Inflammatory macrophage (primary cell): Measurements from ENCODE around the gene RREB1.
A peak's percentile ranks its signal among the peaks of the same experiment; 100 is the strongest.
"Not testable (repeated sequence)": the region's sequence is repeated elsewhere in the genome, so short reads cannot be mapped to it uniquely, and the experiment has no call there.

ENCODE experiments used
- DNase-seq, 2 donors: peaks; one replicate each; pipeline ENCODE4 v3.0.0-alpha.2; 2020 to 2022

Gene RREB1

GRCh38 chr6:7247179-7247456 lies 139.4 kb downstream of the RREB1 start:
- DNase-seq = no peak

DNA sequence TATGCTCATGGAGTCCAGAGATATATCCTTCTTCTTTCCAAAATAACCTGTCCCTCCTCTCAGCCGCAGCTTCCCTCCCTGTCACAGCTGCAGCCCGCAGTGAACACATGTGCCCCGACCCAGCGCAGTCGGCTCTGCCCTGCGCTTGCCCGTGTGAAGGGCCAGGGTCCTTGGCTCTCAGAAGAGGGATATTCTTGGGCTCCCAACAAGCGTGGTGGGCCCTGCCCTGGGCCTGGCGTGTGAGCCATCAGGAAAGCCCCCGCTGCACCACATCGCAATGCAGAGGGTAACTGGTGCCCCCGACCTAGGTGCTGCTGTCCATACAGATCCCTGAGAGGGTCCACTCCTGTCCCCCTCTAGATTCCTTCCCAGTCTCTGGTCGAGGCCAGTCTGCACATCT lies 140.1 kb downstream of the RREB1 start:
- no peak for DNase-seq

DNA sequence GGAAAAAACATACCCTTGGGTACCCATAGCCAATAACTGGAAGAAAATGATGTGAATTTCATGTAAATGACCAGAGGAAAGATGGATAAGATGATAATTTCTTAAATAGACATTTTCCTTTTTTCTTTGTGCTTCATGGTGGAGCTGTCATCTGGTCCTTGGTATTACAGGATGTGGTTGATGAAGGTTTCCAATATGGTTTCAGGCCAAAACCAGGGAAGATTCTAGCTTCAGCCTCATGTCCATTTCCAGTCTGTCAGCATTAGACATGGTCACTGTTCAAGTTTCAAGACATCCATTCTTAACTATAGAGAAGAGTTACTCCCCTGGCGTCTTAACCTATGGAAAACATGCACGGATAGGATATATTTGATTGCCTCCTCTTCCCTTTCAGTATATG lies 141.6 kb downstream of the RREB1 start:
- no peak for DNase-seq

GRCh38 chr6:7249946-7250643 lies 142.3 kb downstream of the RREB1 start:
- no peak for DNase-seq

GRCh38 chr6:7250812-7251211 lies 143.1 kb downstream of the RREB1 start:
- DNase-seq = no peak

- DNase-seq = peak in 1 of 2 donors; percentile 60
These were observed 144.0 kb downstream of the RREB1 start for GRCh38 chr6:7251646-7252260.

GRCh38 chr6:7252390-7252789 lies 144.6 kb downstream of the RREB1 start:
- DNase-seq = peak; percentile 85 to 87

DNA sequence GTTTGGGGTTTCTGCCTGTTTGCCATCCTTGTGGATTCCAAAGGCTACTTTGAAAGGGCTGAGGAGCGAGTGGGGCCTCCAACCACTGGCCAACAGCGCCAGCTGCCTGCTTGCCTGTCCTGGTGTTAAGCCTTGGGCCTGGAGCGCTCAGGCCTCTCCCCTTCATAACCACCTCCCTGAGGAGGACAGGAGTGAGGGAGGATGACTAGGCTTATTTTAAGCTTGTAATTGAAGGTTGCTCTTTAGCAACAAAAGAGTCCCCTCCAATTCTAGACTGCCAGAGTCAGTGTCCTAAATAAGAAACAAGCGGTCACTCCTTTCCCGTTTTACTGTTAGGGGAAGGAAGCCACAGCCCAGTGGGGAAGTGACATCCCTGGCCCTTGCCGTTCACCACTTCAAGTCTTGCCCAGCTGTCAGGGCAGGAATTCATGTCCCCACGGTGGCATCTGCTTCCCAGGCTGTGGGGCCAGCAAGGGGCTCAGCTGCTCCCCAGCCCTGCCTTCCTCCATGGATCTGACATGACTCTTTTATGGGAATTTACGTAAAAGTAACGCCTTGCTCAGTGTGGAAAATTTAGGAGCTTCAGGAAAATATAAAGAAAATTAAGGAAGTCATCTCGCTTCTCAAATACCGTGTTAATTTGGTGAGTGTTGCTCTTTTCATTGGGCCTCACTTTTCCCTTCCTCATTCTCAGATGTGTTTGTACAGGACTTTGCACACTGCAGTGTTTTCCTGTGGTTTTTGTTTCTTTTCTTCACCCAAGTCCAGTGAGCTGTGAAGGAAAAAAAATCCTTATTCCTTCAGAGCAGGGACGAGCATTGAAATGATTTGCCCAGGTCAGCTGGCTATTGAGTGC lies 147.4 kb downstream of the RREB1 start:
- peak; percentile 87 to 89 for DNase-seq

DNA sequence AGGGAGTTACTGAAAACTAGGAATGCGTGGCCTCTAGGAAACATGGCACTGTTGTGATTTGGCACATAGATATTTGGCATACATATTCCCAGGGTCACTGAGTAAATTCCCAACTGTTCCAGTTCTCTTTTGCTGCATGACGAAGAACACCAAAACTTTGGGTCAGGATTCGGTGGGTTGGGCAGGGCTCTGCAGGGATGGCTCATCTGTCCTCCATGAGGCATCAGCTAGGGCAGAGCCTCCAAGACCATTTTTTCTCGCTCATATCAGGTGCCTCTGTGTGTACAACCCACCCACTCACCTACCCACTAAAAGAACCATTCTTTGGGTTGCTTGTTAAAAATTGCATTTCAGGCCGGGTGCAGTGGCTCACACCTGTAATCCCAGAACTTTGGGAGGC lies 148.2 kb downstream of the RREB1 start:
- DNase-seq = no peak

GRCh38 chr6:7256785-7257184 lies 149.0 kb downstream of the RREB1 start:
- DNase-seq = no peak

- DNase-seq = no peak
These were observed 149.9 kb downstream of the RREB1 start for GRCh38 chr6:7257521-7258230.

- DNase-seq = no peak
These were observed 150.5 kb downstream of the RREB1 start for GRCh38 chr6:7258231-7258763.

GRCh38 chr6:7260291-7261031 lies 152.7 kb downstream of the RREB1 start:
- peak in 1 of 2 donors; percentile 43 for DNase-seq

DNA sequence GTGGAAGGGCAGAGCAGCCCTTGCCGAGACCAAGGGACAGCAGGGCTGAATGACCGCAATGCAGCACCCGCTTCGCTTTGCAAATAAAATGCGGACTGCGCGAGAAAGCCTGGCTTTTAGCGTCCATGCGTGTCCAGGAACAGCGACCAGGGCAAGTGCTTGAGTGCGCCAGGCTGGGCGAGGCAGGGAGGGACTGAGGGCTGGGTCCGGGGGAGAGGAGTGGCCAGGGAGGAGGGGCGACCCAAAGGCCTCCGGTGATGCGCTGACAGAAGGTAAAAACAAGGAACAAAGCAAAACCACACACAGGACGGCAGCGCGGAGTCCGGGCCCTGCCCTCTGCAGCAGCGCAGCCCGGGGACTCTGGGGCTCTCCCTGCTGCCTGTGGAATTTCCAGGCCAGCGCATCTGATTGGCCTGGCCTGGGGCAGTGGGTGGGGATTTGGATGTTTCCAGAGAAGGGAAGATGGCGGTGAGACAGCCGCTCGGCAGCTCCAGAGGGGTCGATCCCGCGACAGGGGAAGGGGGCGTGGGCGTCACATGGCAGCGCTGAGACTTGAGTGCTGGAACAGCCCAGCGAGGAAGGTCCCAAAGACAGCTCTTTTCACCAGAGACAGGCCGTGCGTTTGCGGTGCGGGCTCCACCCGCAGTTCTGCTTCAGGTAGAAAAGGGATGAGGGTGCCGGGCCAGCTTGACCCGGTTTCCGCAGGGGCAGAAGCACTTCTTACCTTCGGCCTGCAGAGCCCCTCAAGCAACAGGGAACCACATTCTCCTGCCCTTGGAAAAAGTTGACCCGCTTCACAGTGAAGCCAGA lies 153.5 kb downstream of the RREB1 start:
- DNase-seq = peak; percentile 88 to 91

- peak; percentile 41 to 63 for DNase-seq
These were observed 154.2 kb downstream of the RREB1 start for GRCh38 chr6:7261852-7262461.

DNA sequence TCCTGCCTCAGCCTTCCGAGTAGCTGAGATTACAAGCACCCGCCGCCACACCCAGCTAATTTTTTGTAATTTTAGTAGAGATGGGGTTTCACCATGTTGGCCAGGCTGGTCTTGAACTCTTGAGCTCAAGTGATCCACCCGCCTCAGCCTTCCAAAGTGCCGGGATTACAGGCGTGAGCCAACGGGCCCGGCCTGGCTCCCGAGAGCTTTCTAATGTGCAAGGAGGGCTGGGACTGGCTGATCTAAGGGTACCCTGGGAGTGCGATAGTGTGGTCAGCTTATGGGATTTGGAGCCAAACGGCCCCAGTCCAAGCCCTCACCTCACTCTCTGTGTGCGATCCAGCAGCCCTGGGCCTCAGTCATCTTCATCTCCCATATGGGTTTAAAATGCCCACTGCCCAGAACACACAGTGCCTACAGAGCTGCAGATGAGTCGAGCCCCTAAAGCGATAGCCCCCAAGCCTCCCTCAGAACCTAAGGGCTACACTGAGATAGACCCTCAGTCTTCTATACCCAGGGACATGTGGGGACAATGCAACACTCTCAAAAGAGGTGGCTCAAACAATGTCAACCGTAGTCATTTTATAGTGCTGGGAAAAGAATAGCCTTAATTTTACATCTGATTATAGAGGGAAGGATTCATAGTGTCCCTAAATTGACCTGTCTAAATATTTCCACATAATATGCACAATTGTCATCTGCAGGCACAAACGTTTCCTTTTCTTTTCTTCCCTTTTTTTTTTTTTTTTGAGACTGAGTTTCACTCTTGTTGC lies 155.2 kb downstream of the RREB1 start:
- peak; percentile 13 to 79 for DNase-seq

- not testable (repeated sequence) for DNase-seq
These were observed 155.7 kb downstream of the RREB1 start for GRCh38 chr6:7263519-7263805.

DNA sequence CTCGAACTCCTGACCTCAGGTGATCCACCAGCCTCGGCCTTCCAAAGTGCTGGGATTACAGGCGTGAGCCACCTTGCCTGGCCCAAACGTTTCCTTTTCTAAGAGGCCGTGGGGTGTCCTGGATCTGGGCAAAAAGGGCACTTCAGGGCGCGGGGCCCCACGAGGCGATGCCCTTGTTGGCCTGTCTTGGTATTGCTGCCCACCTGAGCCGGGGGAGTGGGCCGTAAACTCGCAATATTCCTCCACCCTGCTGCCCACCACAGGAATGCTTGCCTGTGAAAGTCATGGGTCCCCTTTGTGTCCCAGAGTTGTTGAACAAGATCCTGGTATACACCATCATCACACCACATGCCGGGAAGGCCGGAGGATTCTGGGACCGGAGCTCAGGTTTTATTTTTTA lies 156.3 kb downstream of the RREB1 start:
- no peak for DNase-seq

- DNase-seq = no peak
These were observed 157.1 kb downstream of the RREB1 start for GRCh38 chr6:7264686-7265384.

- DNase-seq = not testable (repeated sequence)
These were observed 157.6 kb downstream of the RREB1 start for GRCh38 chr6:7265385-7265726.
